ENCODE results near the gene WEE2.
"Not testable (repeated sequence)": the region's sequence is repeated elsewhere in the genome, so short reads cannot be mapped to it uniquely, and the experiment has no call there.

Gene WEE2

GRCh38 chr7:141708351-141708750 lies at the start of gene WEE2:
Gene WEE2, plus strand, starts transcription at chr7:141708353. Its CDS starts 406 bp downstream, at chr7:141708759.
- DNase-seq (ENCODE audit: low read depth), result no peak

GRCh38 chr7:141659501-141659900 lies 48.7 kb upstream of the WEE2 start:
- DNase-seq (ENCODE audit: low read depth), result no peak

- no peak for DNase-seq (ENCODE audit: low read depth)
Measured at GRCh38 chr7:141660259-141660658, 47.9 kb upstream of the WEE2 start.

- no peak for DNase-seq (ENCODE audit: low read depth)
Measured at GRCh38 chr7:141663081-141663849, 44.9 kb upstream of the WEE2 start.

- no peak for DNase-seq (ENCODE audit: low read depth)
Measured at GRCh38 chr7:141664450-141664849, 43.7 kb upstream of the WEE2 start.

- DNase-seq (ENCODE audit: low read depth), result no peak
Measured at GRCh38 chr7:141665208-141666035, 42.7 kb upstream of the WEE2 start.

- DNase-seq (ENCODE audit: low read depth), result no peak
Measured at GRCh38 chr7:141666071-141666470, 42.1 kb upstream of the WEE2 start.

GRCh38 chr7:141668853-141669252 lies 39.3 kb upstream of the WEE2 start:
- no peak for DNase-seq (ENCODE audit: low read depth)

GRCh38 chr7:141671705-141672496 lies 36.3 kb upstream of the WEE2 start:
- peak; percentile 18 for DNase-seq (ENCODE audit: low read depth)

GRCh38 chr7:141673346-141673745 lies 34.8 kb upstream of the WEE2 start:
- no peak for DNase-seq (ENCODE audit: low read depth)

GRCh38 chr7:141674171-141674671 lies 33.9 kb upstream of the WEE2 start:
- DNase-seq (ENCODE audit: low read depth), result no peak

- DNase-seq (ENCODE audit: low read depth), result no peak
Measured at GRCh38 chr7:141674702-141675101, 33.5 kb upstream of the WEE2 start.

- no peak for DNase-seq (ENCODE audit: low read depth)
Measured at GRCh38 chr7:141675436-141676215, 32.5 kb upstream of the WEE2 start.

- no peak for DNase-seq (ENCODE audit: low read depth)
Measured at GRCh38 chr7:141676618-141677017, 31.5 kb upstream of the WEE2 start.

- DNase-seq (ENCODE audit: low read depth), result no peak
Measured at GRCh38 chr7:141679014-141679413, 29.1 kb upstream of the WEE2 start.

GRCh38 chr7:141685285-141686023 lies 22.7 kb upstream of the WEE2 start:
- DNase-seq (ENCODE audit: low read depth), result no peak

GRCh38 chr7:141686074-141686473 lies 22.1 kb upstream of the WEE2 start:
- no peak for DNase-seq (ENCODE audit: low read depth)

- DNase-seq (ENCODE audit: low read depth), result no peak
Measured at GRCh38 chr7:141686670-141687069, 21.5 kb upstream of the WEE2 start.

- no peak for DNase-seq (ENCODE audit: low read depth)
Measured at GRCh38 chr7:141688043-141688442, 20.1 kb upstream of the WEE2 start.

GRCh38 chr7:141689072-141689825 lies 18.9 kb upstream of the WEE2 start:
- DNase-seq (ENCODE audit: low read depth), result not testable (repeated sequence)

All from EH (cell line).